GM18511 (cell line): ENCODE measurements around the gene NCBP3.
"Not testable (repeated sequence)": the region's sequence is repeated elsewhere in the genome, so short reads cannot be mapped to it uniquely, and the experiment has no call there.

ENCODE experiments used
- ATAC-seq: cut with Tn5 transposase; IDR thresholded peaks from one replicate; pipeline ENCODE4 v1.9.1; 2021; ENCODE audit warnings: mild to moderate bottlenecking, moderate library complexity; ENCODE audit not compliant: unreplicated experiment

The NCBP3 gene

GRCh38 chr17:3794557-3795389 lies 51.3 kb downstream of the NCBP3 start:
- no peak for ATAC-seq

GRCh38 chr17:3794152-3794551 lies 51.9 kb downstream of the NCBP3 start:
- not testable (repeated sequence) for ATAC-seq

GRCh38 chr17:3793258-3793657 lies 52.8 kb downstream of the NCBP3 start:
- ATAC-seq, result not testable (repeated sequence)

- no peak for ATAC-seq
These were observed 53.6 kb downstream of the NCBP3 start for GRCh38 chr17:3792481-3792880.

GRCh38 chr17:3788200-3788599 lies 57.8 kb downstream of the NCBP3 start:
- ATAC-seq, result no peak

GRCh38 chr17:3785323-3785722 lies 60.7 kb downstream of the NCBP3 start:
- ATAC-seq, result not testable (repeated sequence)

GRCh38 chr17:3782751-3783150 lies 63.3 kb downstream of the NCBP3 start:
- no peak for ATAC-seq

GRCh38 chr17:3780986-3781385 lies 65.1 kb downstream of the NCBP3 start:
- ATAC-seq, result no peak

- ATAC-seq, result no peak
These were observed 68.5 kb downstream of the NCBP3 start for GRCh38 chr17:3777366-3778120.

- ATAC-seq, result no peak
These were observed 72.1 kb downstream of the NCBP3 start for GRCh38 chr17:3773966-3774365.

- ATAC-seq, result no peak
These were observed 72.5 kb downstream of the NCBP3 start for GRCh38 chr17:3773511-3773910.

- no peak for ATAC-seq
These were observed 73.3 kb downstream of the NCBP3 start for GRCh38 chr17:3772764-3773163.

- ATAC-seq, result no peak
These were observed 74.9 kb downstream of the NCBP3 start for GRCh38 chr17:3771140-3771539.

- ATAC-seq, result no peak
These were observed 75.6 kb downstream of the NCBP3 start for GRCh38 chr17:3770466-3770865.

- ATAC-seq, result no peak
These were observed 77.3 kb downstream of the NCBP3 start for GRCh38 chr17:3768769-3769168.

- ATAC-seq, result no peak
These were observed 77.7 kb downstream of the NCBP3 start for GRCh38 chr17:3768341-3768740.

GRCh38 chr17:3766779-3767178 lies 79.3 kb downstream of the NCBP3 start:
- ATAC-seq, result no peak

GRCh38 chr17:3765981-3766380 lies 80.1 kb downstream of the NCBP3 start:
- ATAC-seq, result no peak

- ATAC-seq, result no peak
These were observed 82.3 kb downstream of the NCBP3 start for GRCh38 chr17:3763777-3764170.

- peak; percentile 78 for ATAC-seq
These were observed 82.9 kb downstream of the NCBP3 start for GRCh38 chr17:3762922-3763776.

GRCh38 chr17:3761918-3762380 lies 84.1 kb downstream of the NCBP3 start:
- no peak for ATAC-seq
